8988T (cell line): ENCODE results near the gene GGTLC2.

Source experiments
- DNase-seq: peaks from one replicate; pipeline ENCODE4 v3.0.0; 2011

GGTLC2 gene

DNA sequence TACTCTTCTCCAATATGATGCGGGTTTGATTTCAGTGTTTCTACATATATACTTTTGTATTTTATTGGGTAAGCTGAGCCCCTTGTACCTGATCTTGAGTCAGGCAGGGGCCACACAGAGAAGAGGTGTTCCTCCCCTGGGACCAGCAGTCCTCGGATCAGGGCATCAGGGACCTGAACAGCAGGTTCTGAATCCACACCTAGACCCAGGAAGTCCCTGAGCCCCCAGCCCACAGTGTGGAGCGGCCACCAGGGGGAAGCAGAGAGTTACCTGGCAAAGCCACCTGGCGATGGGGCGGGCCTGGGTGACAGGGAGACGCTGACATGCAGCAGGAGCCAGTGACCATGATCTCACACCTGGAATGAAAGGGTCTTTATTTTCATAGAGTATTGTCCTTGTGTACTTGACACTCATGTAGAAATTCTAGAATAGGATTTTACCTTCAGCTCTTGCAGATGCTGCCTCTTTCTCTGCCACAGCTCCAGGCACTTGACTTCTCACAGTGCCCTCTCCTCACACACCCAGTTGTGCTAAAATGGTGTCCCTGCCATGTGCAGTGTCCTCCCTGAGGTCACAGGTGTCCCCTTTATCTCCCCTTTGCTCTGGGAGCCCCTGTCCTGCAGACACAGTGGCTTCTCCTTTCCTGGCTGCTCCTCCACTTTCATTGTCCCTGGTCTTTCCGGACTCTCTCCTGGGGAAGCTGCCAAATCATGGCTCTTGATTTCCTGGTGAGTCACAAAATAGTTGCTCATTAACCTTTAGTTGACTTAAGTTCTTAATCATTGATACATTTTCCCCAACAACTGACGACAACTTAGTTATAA lies 48.5 kb downstream of the GGTLC2 start:
- peak; percentile 31 for DNase-seq

- no peak for DNase-seq
Observed at GRCh38 chr22:22693531-22693884, 49.1 kb downstream of the GGTLC2 start.

- DNase-seq = no peak
Observed at GRCh38 chr22:22694106-22694505, 49.7 kb downstream of the GGTLC2 start.

DNA sequence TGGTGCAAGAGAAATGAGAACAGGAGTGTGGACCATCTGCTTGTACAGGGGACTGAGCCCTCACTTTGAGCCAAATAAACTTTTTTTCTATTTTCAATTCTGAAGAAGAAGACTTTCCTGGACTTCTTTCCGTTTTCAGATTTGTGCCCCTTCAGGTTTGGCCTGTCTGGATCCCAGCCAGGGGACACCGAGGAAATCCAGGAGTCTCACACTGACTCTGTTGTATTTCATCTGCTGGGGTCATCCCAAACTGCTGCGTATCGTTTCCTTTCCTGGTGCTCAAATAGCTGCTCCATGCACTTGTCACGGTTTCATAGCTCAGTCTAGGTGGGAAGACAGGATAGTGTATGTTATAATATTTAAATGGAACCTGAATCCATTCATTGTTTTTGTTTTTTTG lies 51.7 kb downstream of the GGTLC2 start:
- DNase-seq = no peak
